Right lobe of liver (tissue), 4 donors: ENCODE measurements around the gene GLIS1.

Experiments used
- CTCF ChIP-seq, 4 donors: fragments of 200-600 bp in 3 of 4; fragments of 450-650 bp in 1 of 4; IDR thresholded peaks; one replicate each; pipeline versions ENCODE4 v1.5.1 to v1.8.0; 2016 to 2022; ENCODE audit warnings: antibody characterized with exemption in 4 of 4, mild to moderate bottlenecking in 2 of 4
- POLR2A ChIP-seq: fragments of 450-650 bp; IDR thresholded peaks from one replicate; pipeline ENCODE4 v1.6.1; 2017; ENCODE audit warnings: antibody characterized with exemption, mild to moderate bottlenecking
- donor health status: DM: no; HTN: no; CAD: no.
- donor health status: DM: no; HTN: no; CAD: no.
- donor health status: DM: no; HTN: yes; CAD: no.

- no peak for TF ChIP-seq POLR2A
- TF ChIP-seq CTCF (IDR thresholded peaks at IDR 0.05) = no peak
Observed at GRCh38 chr1:53506355-53507050, 232.5 kb downstream of the GLIS1 start.
